GM19372 (cell line): ENCODE results near the gene LTC4S.

Experiments used
- ATAC-seq: cut with Tn5 transposase; IDR thresholded peaks from one replicate; pipeline ENCODE4 v1.9.1; 2021; ENCODE audit warnings: mild to moderate bottlenecking, low read depth, moderate library complexity; ENCODE audit not compliant: unreplicated experiment

LTC4S gene

DNA sequence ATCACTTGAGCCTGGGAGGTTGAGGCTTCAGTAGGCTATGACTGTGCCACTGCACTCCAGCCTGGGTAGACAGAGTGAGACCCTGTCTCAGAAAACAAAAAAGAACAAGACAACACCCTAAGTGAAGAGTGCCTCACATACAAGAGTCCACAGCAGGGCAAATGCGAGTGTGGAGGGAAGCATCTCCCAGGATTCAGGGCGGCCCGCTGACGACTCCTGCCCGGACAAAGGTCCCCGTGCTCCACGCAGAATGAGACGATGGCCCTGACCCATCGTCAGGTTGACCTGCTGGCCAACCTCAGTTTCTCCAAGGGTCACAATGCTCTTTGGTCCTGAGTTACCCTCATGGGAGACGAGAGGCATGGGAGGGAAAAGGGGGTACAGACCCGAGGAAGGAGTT lies 46.5 kb downstream of the LTC4S start:
- no peak for ATAC-seq

DNA sequence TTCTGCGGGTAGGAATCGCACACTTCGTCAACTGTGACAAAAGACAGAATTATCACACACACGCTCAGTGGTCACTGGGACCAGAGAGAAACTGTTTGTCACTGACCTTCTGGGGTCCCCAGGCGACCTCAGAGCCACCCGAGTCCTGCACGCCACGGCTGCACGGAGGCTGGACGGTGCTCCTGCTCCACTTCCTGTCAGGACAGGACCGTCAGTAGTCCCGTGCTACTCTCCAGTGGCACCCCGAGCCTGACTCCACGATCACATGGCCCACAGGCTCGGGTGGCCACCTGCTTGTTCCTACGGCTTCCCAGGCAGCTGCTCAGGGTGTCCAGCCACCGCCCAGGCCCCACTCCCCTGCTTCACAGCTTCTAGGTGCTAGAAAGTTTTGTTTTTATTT lies 47.0 kb downstream of the LTC4S start:
- ATAC-seq = no peak

DNA sequence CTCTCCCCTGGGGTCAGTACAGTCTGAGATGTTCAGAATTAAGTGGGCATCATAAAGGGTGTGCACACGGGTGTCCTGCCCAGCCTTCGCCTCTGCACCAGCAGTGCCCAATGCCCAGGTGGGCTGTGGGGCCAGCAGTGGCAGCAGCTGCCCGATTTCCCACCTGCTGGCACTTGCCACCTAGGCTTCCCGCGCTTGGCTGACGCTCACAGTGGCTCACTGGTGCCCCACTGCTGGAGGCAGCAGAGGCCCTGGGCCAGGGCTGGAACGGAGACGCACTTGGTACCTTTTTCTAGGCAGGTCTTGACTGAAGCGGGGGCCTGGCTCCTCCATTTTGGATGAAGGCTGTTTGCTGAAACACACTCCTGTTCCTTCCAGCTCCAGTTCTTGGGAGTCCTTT lies 47.8 kb downstream of the LTC4S start:
- ATAC-seq = no peak
